HEK293T (cell line): ENCODE data around the gene LRRC8E.

Experiments
- ARNT ChIP-seq: fragments of 450-650 bp; IDR thresholded peaks from 2 replicates; pipeline ENCODE4 v1.6.1; 2017; ENCODE audit warnings: mild to moderate bottlenecking
- BHLHE40 ChIP-seq: fragments of 450-650 bp; IDR thresholded peaks from 2 replicates; pipeline ENCODE4 v1.6.1; 2016; ENCODE audit warnings: mild to moderate bottlenecking, moderate library complexity, borderline replicate concordance
- CTBP1 ChIP-seq: fragments of 450-650 bp; IDR thresholded peaks from 2 replicates; pipeline ENCODE4 v1.6.1; 2016; ENCODE audit warnings: borderline replicate concordance
- ELF4 ChIP-seq: fragments of 450-650 bp; IDR thresholded peaks from 2 replicates; pipeline ENCODE4 v1.6.1; 2017; ENCODE audit warnings: antibody characterized with exemption
- FOXA1 ChIP-seq: fragments of 450-650 bp; IDR thresholded peaks from 2 replicates; pipeline ENCODE4 v1.6.1; 2016; ENCODE audit warnings: mild to moderate bottlenecking
- FOXK2 ChIP-seq: fragments of 450-650 bp; IDR thresholded peaks from 2 replicates; pipeline ENCODE4 v1.6.1; 2016; ENCODE audit warnings: mild to moderate bottlenecking
- FOXM1 ChIP-seq: fragments of 450-650 bp; IDR thresholded peaks from 2 replicates; pipeline ENCODE4 v1.6.1; 2017; ENCODE audit warnings: mild to moderate bottlenecking, borderline replicate concordance
- HDGF ChIP-seq: fragments of 450-650 bp; IDR thresholded peaks from 2 replicates; pipeline ENCODE4 v1.6.1; 2017; ENCODE audit warnings: antibody characterized with exemption, borderline replicate concordance
- LEF1 ChIP-seq: fragments of 450-650 bp; IDR thresholded peaks from 2 replicates; pipeline ENCODE4 v1.6.1; 2017; ENCODE audit warnings: mild to moderate bottlenecking, borderline replicate concordance
- NFRKB ChIP-seq: fragments of 450-650 bp; IDR thresholded peaks from 2 replicates; pipeline ENCODE4 v1.6.1; 2016; ENCODE audit warnings: mild to moderate bottlenecking, moderate library complexity
- SP1 ChIP-seq: fragments of 450-650 bp; IDR thresholded peaks from 2 replicates; pipeline ENCODE4 v1.6.1; 2017
- SUZ12 ChIP-seq: fragments of 450-650 bp; IDR thresholded peaks from 2 replicates; pipeline ENCODE4 v1.6.1; 2016; ENCODE audit warnings: mild to moderate bottlenecking
- ZNF384 ChIP-seq: fragments of 450-650 bp; IDR thresholded peaks from 2 replicates; pipeline ENCODE4 v1.6.1; 2016
- TF ChIP-seq, protein P1 (sequence below): fragments of 450-650 bp; IDR thresholded peaks from 2 replicates; pipeline ENCODE4 v1.6.1; 2016

DNA sequence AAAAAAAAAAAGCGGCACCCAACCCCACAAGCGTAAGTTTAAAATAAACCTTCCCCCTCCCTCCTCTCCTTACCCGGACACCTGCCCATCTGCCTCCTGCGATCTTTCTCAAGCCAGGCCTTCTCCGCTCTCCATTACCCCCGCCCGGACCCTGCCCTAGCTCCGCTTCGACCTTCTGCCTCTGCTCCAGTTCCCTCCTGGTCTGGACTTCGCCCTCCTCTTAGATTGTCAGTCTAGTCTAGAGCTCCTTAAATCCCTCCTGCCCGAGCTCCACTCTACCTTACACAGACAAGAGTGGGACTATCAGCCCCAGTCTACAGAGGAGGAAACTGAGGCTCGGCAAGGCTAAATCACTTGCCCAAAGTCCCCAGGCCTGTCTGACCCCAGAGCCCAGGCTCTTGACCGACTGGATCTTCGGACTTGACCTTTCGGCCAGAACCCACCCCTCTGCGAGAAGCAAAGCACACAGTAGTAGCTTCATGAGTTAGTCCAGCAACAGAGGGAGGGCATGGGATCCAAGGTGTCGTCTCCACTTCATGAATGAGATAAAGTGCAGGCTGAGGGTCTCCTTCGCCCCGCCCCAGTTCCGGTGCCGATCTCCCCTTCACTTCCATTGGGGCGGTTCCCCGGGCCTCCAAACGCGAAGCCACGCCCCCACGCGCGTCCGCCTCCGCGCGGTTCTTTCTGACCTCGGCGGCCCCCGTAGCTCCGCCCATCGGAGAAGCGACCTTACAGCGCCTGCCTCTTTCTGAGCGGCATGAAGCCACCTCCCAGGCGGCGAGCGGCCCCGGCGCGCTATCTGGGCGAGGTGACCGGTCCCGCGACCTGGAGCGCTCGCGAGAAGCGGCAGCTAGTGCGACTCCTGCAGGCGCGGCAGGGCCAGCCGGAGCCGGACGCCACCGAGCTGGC is 31.6 kb downstream of the LRRC8E start, which contains the start of gene SNAPC2:
- TF ChIP-seq SP1 (0 out of 2 replicates have a peak, but pooled peaks have one; percentile 53), SUZ12 (no peak), FOXA1 (no peak), FOXM1 (no peak), HDGF (peak; percentile 62; the same call in 1 of the 2 replicates), BHLHE40 (no peak), ZNF384 (no peak), FOXK2 (no peak), NFRKB (no peak), CTBP1 (no peak), LEF1 (no peak), ARNT (no peak), ELF4 (no peak)
- TF ChIP-seq, protein P1, sequence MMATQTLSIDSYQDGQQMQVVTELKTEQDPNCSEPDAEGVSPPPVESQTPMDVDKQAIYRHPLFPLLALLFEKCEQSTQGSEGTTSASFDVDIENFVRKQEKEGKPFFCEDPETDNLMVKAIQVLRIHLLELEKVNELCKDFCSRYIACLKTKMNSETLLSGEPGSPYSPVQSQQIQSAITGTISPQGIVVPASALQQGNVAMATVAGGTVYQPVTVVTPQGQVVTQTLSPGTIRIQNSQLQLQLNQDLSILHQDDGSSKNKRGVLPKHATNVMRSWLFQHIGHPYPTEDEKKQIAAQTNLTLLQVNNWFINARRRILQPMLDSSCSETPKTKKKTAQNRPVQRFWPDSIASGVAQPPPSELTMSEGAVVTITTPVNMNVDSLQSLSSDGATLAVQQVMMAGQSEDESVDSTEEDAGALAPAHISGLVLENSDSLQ, result 0 out of 2 replicates have a peak, but pooled peaks have one; percentile 12
